ENCODE results near the gene LRRD1. TPM values are rescaled to one million over a fixed set of nuclear protein-coding genes. Genes with fewer than 3 reads are reported as not detected.

LRRD1 gene
- total and polyA plus RNA-seq, 2 of the 13 experiments (the other 11 are each of a cell fraction or from before 2014, with no cell fraction given): 0.03 TPM; not detected in 1

DNA sequence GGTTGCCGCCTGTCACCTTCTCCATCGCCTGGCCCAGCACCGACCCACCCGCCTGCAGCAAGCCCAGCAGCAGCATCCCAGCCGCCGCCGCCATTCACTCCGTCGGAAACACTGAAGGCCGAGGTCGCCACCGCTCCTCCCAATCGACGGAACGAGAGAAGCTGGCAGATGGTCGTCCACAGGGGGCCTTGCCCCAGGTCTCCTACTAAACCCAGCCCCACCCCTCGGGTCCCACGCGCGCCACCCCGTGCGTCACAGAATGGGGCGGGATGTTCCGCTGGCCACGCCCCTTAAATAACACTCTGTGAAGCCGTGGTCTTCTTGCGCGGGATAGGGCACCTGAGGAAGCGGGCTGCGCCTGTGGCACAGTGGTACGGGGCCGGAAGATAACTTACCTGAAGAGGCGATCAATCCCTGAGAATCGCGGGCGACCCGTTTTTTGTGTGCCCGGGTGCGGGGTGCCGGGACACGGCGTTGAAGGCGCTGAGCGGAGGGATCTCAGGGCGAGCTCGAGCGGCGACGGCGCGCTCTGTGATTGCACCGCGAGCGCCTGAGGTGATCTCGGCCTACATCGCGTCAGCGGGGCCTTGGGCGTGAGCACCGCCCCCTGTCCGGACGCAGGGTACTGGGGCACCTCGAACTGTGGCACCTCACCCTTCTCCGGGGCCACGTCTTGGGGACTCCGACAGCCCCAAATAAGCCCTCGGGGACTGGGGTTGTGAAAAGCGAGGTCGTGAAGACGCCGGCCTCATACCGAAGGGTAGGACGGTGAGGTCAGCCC, 44.5 kb downstream of the LRRD1 start, which contains the start of gene CYP51A1 (continued):
- TF ChIP-seq ZNF839 (CRISPR knock-in tag; IDR thresholded peaks at IDR 0.05; ENCODE audit: borderline replicate concordance): no peak
- TF ChIP-seq ZNF792 (CRISPR knock-in tag; IDR thresholded peaks at IDR 0.05): no peak; the same call in 1 of the 2 replicates
- TF ChIP-seq TGIF2 (CRISPR knock-in tag; IDR thresholded peaks at IDR 0.05): peak; percentile 69
- TF ChIP-seq HDAC2 (CRISPR knock-in tag; IDR thresholded peaks at IDR 0.05): peak; percentile 74
- TF ChIP-seq ZNF468 (CRISPR knock-in tag; IDR thresholded peaks at IDR 0.05): no peak
- peak; percentile 90; the same call in 1 of the 2 replicates for TF ChIP-seq ZNF510 (CRISPR knock-in tag; IDR thresholded peaks at IDR 0.05; ENCODE audit: low read depth)
- no peak for TF ChIP-seq ZNF841 (CRISPR knock-in tag; IDR thresholded peaks at IDR 0.05; ENCODE audit: borderline replicate concordance)
- no peak for TF ChIP-seq NFE2 (CRISPR knock-in tag; IDR thresholded peaks at IDR 0.05)
- peak; percentile 34; the same call in 1 of the 2 replicates for TF ChIP-seq TSC22D2 (CRISPR knock-in tag; IDR thresholded peaks at IDR 0.05; ENCODE audit: borderline replicate concordance)
- no peak; the same call in 1 of the 2 replicates for TF ChIP-seq DPF2 (CRISPR knock-in tag; IDR thresholded peaks at IDR 0.05; ENCODE audit: borderline replicate concordance, low read depth)
- TF ChIP-seq SYNCRIP (IDR thresholded peaks at IDR 0.05; ENCODE audit: insufficient read depth, low read depth, low read length): no peak
- TF ChIP-seq GTF2F1 (IDR thresholded peaks at IDR 0.05; ENCODE audit: low read length): no peak
- peak; percentile 66 for TF ChIP-seq ARNT2 (CRISPR knock-in tag; IDR thresholded peaks at IDR 0.05; ENCODE audit: low read depth)
- TF ChIP-seq HNRNPL (IDR thresholded peaks at IDR 0.05; ENCODE audit: low read depth, low read length): 0 out of 2 replicates have a peak, but pooled peaks have one; percentile 75
- TF ChIP-seq, protein P1, sequence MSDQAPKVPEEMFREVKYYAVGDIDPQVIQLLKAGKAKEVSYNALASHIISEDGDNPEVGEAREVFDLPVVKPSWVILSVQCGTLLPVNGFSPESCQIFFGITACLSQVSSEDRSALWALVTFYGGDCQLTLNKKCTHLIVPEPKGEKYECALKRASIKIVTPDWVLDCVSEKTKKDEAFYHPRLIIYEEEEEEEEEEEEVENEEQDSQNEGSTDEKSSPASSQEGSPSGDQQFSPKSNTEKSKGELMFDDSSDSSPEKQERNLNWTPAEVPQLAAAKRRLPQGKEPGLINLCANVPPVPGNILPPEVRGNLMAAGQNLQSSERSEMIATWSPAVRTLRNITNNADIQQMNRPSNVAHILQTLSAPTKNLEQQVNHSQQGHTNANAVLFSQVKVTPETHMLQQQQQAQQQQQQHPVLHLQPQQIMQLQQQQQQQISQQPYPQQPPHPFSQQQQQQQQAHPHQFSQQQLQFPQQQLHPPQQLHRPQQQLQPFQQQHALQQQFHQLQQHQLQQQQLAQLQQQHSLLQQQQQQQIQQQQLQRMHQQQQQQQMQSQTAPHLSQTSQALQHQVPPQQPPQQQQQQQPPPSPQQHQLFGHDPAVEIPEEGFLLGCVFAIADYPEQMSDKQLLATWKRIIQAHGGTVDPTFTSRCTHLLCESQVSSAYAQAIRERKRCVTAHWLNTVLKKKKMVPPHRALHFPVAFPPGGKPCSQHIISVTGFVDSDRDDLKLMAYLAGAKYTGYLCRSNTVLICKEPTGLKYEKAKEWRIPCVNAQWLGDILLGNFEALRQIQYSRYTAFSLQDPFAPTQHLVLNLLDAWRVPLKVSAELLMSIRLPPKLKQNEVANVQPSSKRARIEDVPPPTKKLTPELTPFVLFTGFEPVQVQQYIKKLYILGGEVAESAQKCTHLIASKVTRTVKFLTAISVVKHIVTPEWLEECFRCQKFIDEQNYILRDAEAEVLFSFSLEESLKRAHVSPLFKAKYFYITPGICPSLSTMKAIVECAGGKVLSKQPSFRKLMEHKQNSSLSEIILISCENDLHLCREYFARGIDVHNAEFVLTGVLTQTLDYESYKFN (CRISPR knock-in tag; conservative IDR thresholded peaks at IDR 0.05): peak; percentile 49
- TF ChIP-seq PCBP1 (IDR thresholded peaks at IDR 0.05; ENCODE audit: borderline replicate concordance, low read depth, low read length): peak; percentile 99
- peak; percentile 64 for TF ChIP-seq MED8 (CRISPR knock-in tag; IDR thresholded peaks at IDR 0.05; ENCODE audit: insufficient replicate concordance)
- TF ChIP-seq POLR2AphosphoS2 (IDR thresholded peaks at IDR 0.05; ENCODE audit: low read depth, low read length): no peak; the same call in 1 of the 2 replicates
- TF ChIP-seq NFATC3 (CRISPR knock-in tag; IDR thresholded peaks at IDR 0.05): no peak; the same call in 1 of the 2 replicates
- TF ChIP-seq KAT7 (CRISPR knock-in tag; IDR thresholded peaks at IDR 0.05; ENCODE audit: borderline replicate concordance): peak; percentile 21; the same call in 1 of the 2 replicates
- peak; percentile 95 for TF ChIP-seq POGZ (CRISPR knock-in tag; IDR thresholded peaks at IDR 0.05)
- TF ChIP-seq, protein P2, sequence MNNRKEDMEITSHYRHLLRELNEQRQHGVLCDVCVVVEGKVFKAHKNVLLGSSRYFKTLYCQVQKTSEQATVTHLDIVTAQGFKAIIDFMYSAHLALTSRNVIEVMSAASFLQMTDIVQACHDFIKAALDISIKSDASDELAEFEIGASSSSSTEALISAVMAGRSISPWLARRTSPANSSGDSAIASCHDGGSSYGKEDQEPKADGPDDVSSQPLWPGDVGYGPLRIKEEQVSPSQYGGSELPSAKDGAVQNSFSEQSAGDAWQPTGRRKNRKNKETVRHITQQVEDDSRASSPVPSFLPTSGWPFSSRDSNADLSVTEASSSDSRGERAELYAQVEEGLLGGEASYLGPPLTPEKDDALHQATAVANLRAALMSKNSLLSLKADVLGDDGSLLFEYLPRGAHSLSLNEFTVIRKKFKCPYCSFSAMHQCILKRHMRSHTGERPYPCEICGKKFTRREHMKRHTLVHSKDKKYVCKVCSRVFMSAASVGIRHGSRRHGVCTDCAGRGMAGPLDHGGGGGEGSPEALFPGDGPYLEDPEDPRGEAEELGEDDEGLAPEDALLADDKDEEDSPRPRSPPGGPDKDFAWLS (CRISPR knock-in tag; IDR thresholded peaks at IDR 0.05; ENCODE audit: borderline replicate concordance): no peak
- TF ChIP-seq ZNF34 (CRISPR knock-in tag; IDR thresholded peaks at IDR 0.05; ENCODE audit: borderline replicate concordance): peak; percentile 59; the same call in 1 of the 2 replicates
- no peak for TF ChIP-seq RORA (CRISPR knock-in tag; IDR thresholded peaks at IDR 0.05)
- no peak for TF ChIP-seq EZH2 (conservative IDR thresholded peaks at IDR 0.05; ENCODE audit: low read depth, low read length)
- TF ChIP-seq ZMYM2 (CRISPR knock-in tag; IDR thresholded peaks at IDR 0.05): peak; percentile 45; the same call in 1 of the 2 replicates

Data from HepG2 (cell line).